ENCODE results near the gene CLPSL1. TPM values are rescaled to one million over a fixed set of nuclear protein-coding genes. Genes with fewer than 3 reads are reported as not detected.

CLPSL1 gene
- total RNA-seq, 1 experiment from 2014 or later, result not detected

GRCh38 chr6:35809809-35810208 is 29.0 kb downstream of the CLPSL1 start:
- Mint-ChIP-seq H3K4me3 (ENCODE audit: low read depth, unreplicated experiment) (no peak overlapping the region), H3K9me3 (ENCODE audit: low read depth, unreplicated experiment) (no peaks in the 10 kb centered on the region), H3K36me3 (ENCODE audit: insufficient read depth, unreplicated experiment) (peaks cover 16% of the 10 kb centered on the region), H3K27me3 (ENCODE audit: unreplicated experiment) (peaks cover 23% of the 10 kb centered on the region), H3K4me1 (ENCODE audit: low read depth, unreplicated experiment) (peaks cover 21% of the 10 kb centered on the region), H3K27ac (ENCODE audit: unreplicated experiment) (no peak overlapping the region)
- intact Hi-C loops (cut with micrococcal nuclease; ENCODE audit: unreplicated experiment), result no loop called here
- DNase-seq, result no peak
- BruUV-seq (replicated peaks), result no TSS peak
- CTCF ChIA-PET, result no interaction called here
- TF ChIP-seq CTCF (IDR thresholded peaks at IDR 0.05; ENCODE audit: unreplicated experiment), result no peak

GRCh38 chr6:35810971-35811698 is 30.3 kb downstream of the CLPSL1 start:
- no TSS peak for BruUV-seq (replicated peaks)
- Mint-ChIP-seq H3K4me3 (ENCODE audit: low read depth, unreplicated experiment) (peak overlapping the region; percentile 61), H3K27me3 (ENCODE audit: unreplicated experiment) (peaks cover 17% of the 10 kb centered on the region), H3K27ac (ENCODE audit: unreplicated experiment) (peak overlapping the region; percentile 72), H3K36me3 (ENCODE audit: insufficient read depth, unreplicated experiment) (peaks cover 10% of the 10 kb centered on the region), H3K9me3 (ENCODE audit: low read depth, unreplicated experiment) (no peaks in the 10 kb centered on the region), H3K4me1 (ENCODE audit: low read depth, unreplicated experiment) (peaks cover 21% of the 10 kb centered on the region)
- CTCF ChIA-PET, result interaction anchor here (0.9 to 1.1 kb wide), 4 partner anchors 19 to 1066 kb away, joined by 3 to 5 read pairs (median 3); no protein-coding TSS in a partner anchor
- intact Hi-C loops (cut with micrococcal nuclease; ENCODE audit: unreplicated experiment), result no loop called here
- DNase-seq, result peak; percentile 81
- no peak for TF ChIP-seq CTCF (IDR thresholded peaks at IDR 0.05; ENCODE audit: unreplicated experiment)

GRCh38 chr6:35811699-35811995 is 30.8 kb downstream of the CLPSL1 start:
- peaks cover 21% of the 10 kb centered on the region for H3K4me1 Mint-ChIP-seq (ENCODE audit: low read depth, unreplicated experiment)
- no peak for TF ChIP-seq CTCF (IDR thresholded peaks at IDR 0.05; ENCODE audit: unreplicated experiment)
- intact Hi-C loops (cut with micrococcal nuclease; ENCODE audit: unreplicated experiment), result no loop called here
- CTCF ChIA-PET, result interaction anchor here (0.9 to 1.1 kb wide), 4 partner anchors 20 to 1066 kb away, joined by 3 to 5 read pairs (median 3); no protein-coding TSS in a partner anchor
- H3K9me3 Mint-ChIP-seq (ENCODE audit: low read depth, unreplicated experiment), result no peaks in the 10 kb centered on the region
- peak overlapping the region; percentile 72 for H3K27ac Mint-ChIP-seq (ENCODE audit: unreplicated experiment)
- peak overlapping the region; percentile 61 for H3K4me3 Mint-ChIP-seq (ENCODE audit: low read depth, unreplicated experiment)
- H3K36me3 Mint-ChIP-seq (ENCODE audit: insufficient read depth, unreplicated experiment), result peaks cover 10% of the 10 kb centered on the region
- peaks cover 12% of the 10 kb centered on the region for H3K27me3 Mint-ChIP-seq (ENCODE audit: unreplicated experiment)
- no peak for DNase-seq
- TSS peak; percentile 91 for BruUV-seq (replicated peaks)

GRCh38 chr6:35817515-35817914 is 36.7 kb downstream of the CLPSL1 start:
- H3K4me3 Mint-ChIP-seq (ENCODE audit: low read depth, unreplicated experiment), result no peak overlapping the region
- no TSS peak for BruUV-seq (replicated peaks)
- no peak for DNase-seq
- no peak for TF ChIP-seq CTCF (IDR thresholded peaks at IDR 0.05; ENCODE audit: unreplicated experiment)
- intact Hi-C loops (cut with micrococcal nuclease; ENCODE audit: unreplicated experiment), result no loop called here
- H3K36me3 Mint-ChIP-seq (ENCODE audit: insufficient read depth, unreplicated experiment), result no peaks in the 10 kb centered on the region
- no peaks in the 10 kb centered on the region for H3K4me1 Mint-ChIP-seq (ENCODE audit: low read depth, unreplicated experiment)
- H3K9me3 Mint-ChIP-seq (ENCODE audit: low read depth, unreplicated experiment), result no peaks in the 10 kb centered on the region
- H3K27me3 Mint-ChIP-seq (ENCODE audit: unreplicated experiment), result no peaks in the 10 kb centered on the region
- H3K27ac Mint-ChIP-seq (ENCODE audit: unreplicated experiment), result no peak overlapping the region
- CTCF ChIA-PET, result no interaction called here

Data from Calu3 (cell line).